Measurements from ENCODE around the gene MIEN1. TPM values are rescaled to one million over a fixed set of nuclear protein-coding genes. Genes with fewer than 3 reads are reported as not detected.
A peak's percentile ranks its signal among the peaks of the same experiment; 100 is the strongest.

Gene MIEN1
- polyA plus RNA-seq, 2 of the 4 experiments (the other 2 are of a cell fraction) = 63.9 to 85.5 TPM

DNA sequence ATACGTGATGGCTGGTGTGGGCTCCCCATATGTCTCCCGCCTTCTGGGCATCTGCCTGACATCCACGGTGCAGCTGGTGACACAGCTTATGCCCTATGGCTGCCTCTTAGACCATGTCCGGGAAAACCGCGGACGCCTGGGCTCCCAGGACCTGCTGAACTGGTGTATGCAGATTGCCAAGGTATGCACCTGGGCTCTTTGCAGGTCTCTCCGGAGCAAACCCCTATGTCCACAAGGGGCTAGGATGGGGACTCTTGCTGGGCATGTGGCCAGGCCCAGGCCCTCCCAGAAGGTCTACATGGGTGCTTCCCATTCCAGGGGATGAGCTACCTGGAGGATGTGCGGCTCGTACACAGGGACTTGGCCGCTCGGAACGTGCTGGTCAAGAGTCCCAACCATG is 5.6 kb downstream of the MIEN1 start:
- Histone ChIP-seq H3K4me1 (peaks cover 8% of the 10 kb centered on the region), H3K4me3 (no peak overlapping the region), H3K27ac (no peak overlapping the region), H3K9me3 (no peaks in the 10 kb centered on the region), H3K4me2 (no peak overlapping the region)
- ChIA-PET CTCF (interaction anchor here (0.7 to 1.9 kb wide), 6 partner anchors 12 to 103 kb away, joined by 3 to 8 read pairs (median 4); no protein-coding TSS in a partner anchor), POLR2A (no interaction called here)
- no peak for DNase-seq (ENCODE audit: low read depth in 1 of 2, low spot score in 1 of 2)
- no peak for ATAC-seq
- 94% methylated on average over 13 of the region's 13 CpGs for WGBS (ENCODE audit: missing lambda C conversion rate)
- no peak for FAIRE-seq
- no peak for TF ChIP-seq CHD4 (IDR thresholded peaks at IDR 0.05; ENCODE audit: borderline replicate concordance)
- TF ChIP-seq HOXB5 (CRISPR knock-in tag; IDR thresholded peaks at IDR 0.05) = no peak
- TF ChIP-seq, protein P1, sequence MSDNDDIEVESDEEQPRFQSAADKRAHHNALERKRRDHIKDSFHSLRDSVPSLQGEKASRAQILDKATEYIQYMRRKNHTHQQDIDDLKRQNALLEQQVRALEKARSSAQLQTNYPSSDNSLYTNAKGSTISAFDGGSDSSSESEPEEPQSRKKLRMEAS (IDR thresholded peaks at IDR 0.05) = no peak
- TF ChIP-seq POLR2AphosphoS2 (conservative IDR thresholded peaks at IDR 0.05; ENCODE audit: low read length) = 0 out of 2 replicates have a peak, but pooled peaks have one; percentile 25
- no peak for TF ChIP-seq RARB (CRISPR knock-in tag; IDR thresholded peaks at IDR 0.05)
- TF ChIP-seq CBX2 (IDR thresholded peaks at IDR 0.05; ENCODE audit: borderline replicate concordance, low read depth) = no peak
- TF ChIP-seq ZSCAN20 (CRISPR knock-in tag; IDR thresholded peaks at IDR 0.05) = no peak

DNA sequence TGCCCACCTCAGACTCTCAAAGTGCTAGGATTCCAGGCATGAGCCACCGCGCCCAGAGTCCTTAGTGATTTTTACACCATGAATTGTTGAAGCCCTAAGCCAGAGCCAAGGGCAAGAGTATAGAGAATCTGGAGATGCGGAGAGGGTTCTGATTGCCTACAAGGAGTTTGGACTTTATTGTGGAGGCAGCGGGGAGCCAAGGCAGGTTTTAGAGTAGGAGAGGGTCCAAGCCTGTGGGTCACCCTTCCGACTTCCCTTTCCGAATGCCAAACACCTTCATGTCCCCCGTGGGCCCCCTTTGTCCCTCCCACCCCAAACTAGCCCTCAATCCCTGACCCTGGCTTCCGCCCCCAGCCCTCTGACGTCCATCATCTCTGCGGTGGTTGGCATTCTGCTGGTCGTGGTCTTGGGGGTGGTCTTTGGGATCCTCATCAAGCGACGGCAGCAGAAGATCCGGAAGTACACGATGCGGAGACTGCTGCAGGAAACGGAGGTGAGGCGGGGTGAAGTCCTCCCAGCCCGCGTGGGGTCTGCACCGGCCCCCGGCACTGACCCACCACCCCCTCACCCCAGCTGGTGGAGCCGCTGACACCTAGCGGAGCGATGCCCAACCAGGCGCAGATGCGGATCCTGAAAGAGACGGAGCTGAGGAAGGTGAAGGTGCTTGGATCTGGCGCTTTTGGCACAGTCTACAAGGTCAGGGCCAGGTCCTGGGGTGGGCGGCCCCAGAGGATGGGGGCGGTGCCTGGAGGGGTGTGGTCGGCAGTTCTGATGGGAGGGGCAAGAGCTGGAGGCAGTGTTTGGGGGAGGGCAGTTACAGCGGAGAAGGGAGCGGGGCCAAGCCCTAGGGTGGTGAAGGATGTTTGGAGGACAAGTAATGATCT is 7.1 kb downstream of the MIEN1 start:
- Histone ChIP-seq H3K9me3 (no peaks in the 10 kb centered on the region), H3K4me1 (peaks cover 4% of the 10 kb centered on the region; the same call in 1 of the 3 replicates), H3K4me2 (no peak overlapping the region), H3K27ac (no peak overlapping the region), H3K4me3 (no peak overlapping the region)
- DNase-seq (ENCODE audit: low read depth in 1 of 2, low spot score in 1 of 2) = peak in 1 of 2 experiments; percentile 41
- ATAC-seq = peak; percentile 36 to 70; a peak in 4 of 6 replicates
- ChIA-PET CTCF (interaction anchor here (0.9 to 1.7 kb wide), 4 partner anchors 23 to 152 kb away, joined by 3 to 6 read pairs (median 4); partner anchors contain the start of gene ERBB2), POLR2A (no interaction called here)
- 87% methylated on average over 34 of the region's 34 CpGs for WGBS (ENCODE audit: missing lambda C conversion rate)
- no peak for FAIRE-seq
- TF ChIP-seq JUN (IDR thresholded peaks at IDR 0.05) (0 out of 5 replicates have a peak, but pooled peaks of 1 of the 2 experiments have one; percentile 3), FOSB (CRISPR knock-in tag; IDR thresholded peaks at IDR 0.05) (no peak)

DNA sequence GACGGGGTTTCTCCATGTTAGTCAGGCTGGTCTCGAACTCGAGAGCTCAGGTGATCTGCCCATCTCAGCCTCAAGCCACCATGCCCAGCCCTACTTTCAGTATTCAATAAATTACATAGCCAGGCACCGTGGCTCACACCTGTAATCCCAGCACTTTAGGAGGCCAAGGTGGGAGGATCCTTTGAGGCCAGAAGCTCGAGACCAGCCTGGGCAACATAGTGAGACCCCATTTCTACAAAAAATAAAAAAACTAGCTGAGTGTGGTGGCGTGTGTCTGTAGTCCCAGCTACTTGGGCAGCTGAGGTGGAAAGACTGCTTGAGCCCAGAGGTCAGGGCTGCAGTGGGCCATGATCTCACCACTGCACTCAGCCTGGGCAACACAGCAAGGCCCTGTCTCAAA is 8.2 kb downstream of the MIEN1 start:
- POLR2A ChIA-PET = no interaction called here
- FAIRE-seq (no peak), DNase-seq (ENCODE audit: low read depth in 1 of 2, low spot score in 1 of 2) (no peak), ATAC-seq (no peak)
- WGBS (ENCODE audit: missing lambda C conversion rate) = 93% methylated on average over 6 of the region's 6 CpGs
- no peak for TF ChIP-seq RCOR1 (IDR thresholded peaks at IDR 0.05; ENCODE audit: low read depth, low read length)
- no peak for TF ChIP-seq GATA3 (IDR thresholded peaks at IDR 0.05; ENCODE audit: borderline replicate concordance)
- TF ChIP-seq EHF (CRISPR knock-in tag; IDR thresholded peaks at IDR 0.05) = no peak
- TF ChIP-seq, protein P2, sequence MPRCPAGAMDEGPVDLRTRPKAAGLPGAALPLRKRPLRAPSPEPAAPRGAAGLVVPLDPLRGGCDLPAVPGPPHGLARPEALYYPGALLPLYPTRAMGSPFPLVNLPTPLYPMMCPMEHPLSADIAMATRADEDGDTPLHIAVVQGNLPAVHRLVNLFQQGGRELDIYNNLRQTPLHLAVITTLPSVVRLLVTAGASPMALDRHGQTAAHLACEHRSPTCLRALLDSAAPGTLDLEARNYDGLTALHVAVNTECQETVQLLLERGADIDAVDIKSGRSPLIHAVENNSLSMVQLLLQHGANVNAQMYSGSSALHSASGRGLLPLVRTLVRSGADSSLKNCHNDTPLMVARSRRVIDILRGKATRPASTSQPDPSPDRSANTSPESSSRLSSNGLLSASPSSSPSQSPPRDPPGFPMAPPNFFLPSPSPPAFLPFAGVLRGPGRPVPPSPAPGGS (IDR thresholded peaks at IDR 0.05) = no peak
- TF ChIP-seq BHLHE40 (IDR thresholded peaks at IDR 0.05; ENCODE audit: low read depth, low read length) = no peak
- TF ChIP-seq KDM5A (IDR thresholded peaks at IDR 0.05) = no peak
- CTCF ChIA-PET = interaction anchor here (0.9 to 4.9 kb wide), 7 partner anchors 7 to 153 kb away, joined by 3 to 43 read pairs (median 4); partner anchors contain the start of genes ERBB2, MIEN1 and PNMT
- no peak overlapping the region for H3K4me2 ChIP-seq
- H3K9me3 ChIP-seq = no peaks in the 10 kb centered on the region
- H3K27ac ChIP-seq = no peak overlapping the region
- H3K4me1 ChIP-seq = peaks cover 4% of the 10 kb centered on the region; the same call in 1 of the 3 replicates
- no peak overlapping the region for H3K4me3 ChIP-seq

DNA sequence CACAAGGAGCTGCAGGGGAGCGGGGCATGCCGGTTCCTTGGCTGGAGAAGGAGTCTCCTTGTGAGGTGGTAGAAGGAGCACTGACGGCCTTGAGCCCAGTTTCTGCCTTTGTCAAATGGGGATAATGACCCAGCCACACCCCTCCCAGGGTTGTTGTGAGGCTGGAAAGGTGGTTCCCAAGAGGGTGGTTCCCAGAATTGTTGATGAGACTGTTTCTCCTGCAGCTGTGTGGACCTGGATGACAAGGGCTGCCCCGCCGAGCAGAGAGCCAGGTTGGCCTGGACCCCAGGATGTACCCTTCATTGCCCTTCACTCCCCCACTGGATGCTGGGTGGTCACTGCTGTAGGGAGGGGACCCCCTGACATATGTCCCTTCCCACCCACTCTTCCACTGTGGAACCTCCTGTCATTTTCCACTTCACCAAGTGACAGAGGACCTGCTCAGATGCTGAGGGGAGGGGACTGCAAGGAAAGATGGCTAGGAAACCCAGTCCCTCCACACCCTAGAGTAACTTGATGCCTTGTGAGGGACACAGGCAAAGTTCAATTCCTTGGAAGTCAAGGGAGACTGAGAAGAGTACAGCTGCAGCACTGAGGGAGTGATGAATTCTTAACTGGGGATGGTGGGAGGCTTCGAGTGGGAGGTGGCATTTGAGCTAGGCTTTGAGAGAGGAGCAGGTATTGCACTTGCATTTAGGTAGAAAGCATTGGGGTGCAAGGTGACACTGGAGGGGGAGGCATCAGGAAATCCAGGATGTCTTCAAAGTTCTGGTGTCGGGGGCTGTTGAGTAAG is 10.6 kb downstream of the MIEN1 start:
- no peak overlapping the region for H3K4me3 ChIP-seq
- H3K9me3 ChIP-seq = no peaks in the 10 kb centered on the region
- H3K4me2 ChIP-seq = no peak overlapping the region
- no peak overlapping the region for H3K27ac ChIP-seq
- FAIRE-seq = no peak
- ChIA-PET POLR2A (interaction anchor here (1.4 kb wide), 1 partner anchor 20 kb away, joined by 4 read pairs; the partner anchor contains the start of gene ERBB2), CTCF (interaction anchor here (0.6 to 4.9 kb wide), 14 partner anchors 9 to 176 kb away, joined by 3 to 43 read pairs (median 5); partner anchors contain the start of genes ERBB2 and MIEN1)
- 0 out of 6 replicates have a peak, but pooled peaks of 1 of the 2 experiments have one; percentile 3 for ATAC-seq
- WGBS (ENCODE audit: missing lambda C conversion rate) = 90% methylated on average over 7 of the region's 7 CpGs
- peaks cover 4% of the 10 kb centered on the region; the same call in 1 of the 3 replicates for H3K4me1 ChIP-seq
- DNase-seq (ENCODE audit: low read depth in 1 of 2, low spot score in 1 of 2) = no peak
- TF ChIP-seq NR3C1 (IDR thresholded peaks at IDR 0.05) (no peak), POLR2A (IDR thresholded peaks at IDR 0.05; ENCODE audit: low read length) (no peak), JUN (IDR thresholded peaks at IDR 0.05) (no peak), RARB (CRISPR knock-in tag; IDR thresholded peaks at IDR 0.05) (no peak), RFX5 (IDR thresholded peaks at IDR 0.05) (no peak), CEBPB (IDR thresholded peaks at IDR 0.05) (no peak)
- TF ChIP-seq, protein P3, sequence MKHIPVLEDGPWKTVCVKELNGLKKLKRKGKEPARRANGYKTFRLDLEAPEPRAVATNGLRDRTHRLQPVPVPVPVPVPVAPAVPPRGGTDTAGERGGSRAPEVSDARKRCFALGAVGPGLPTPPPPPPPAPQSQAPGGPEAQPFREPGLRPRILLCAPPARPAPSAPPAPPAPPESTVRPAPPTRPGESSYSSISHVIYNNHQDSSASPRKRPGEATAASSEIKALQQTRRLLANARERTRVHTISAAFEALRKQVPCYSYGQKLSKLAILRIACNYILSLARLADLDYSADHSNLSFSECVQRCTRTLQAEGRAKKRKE (CRISPR knock-in tag; IDR thresholded peaks at IDR 0.05; ENCODE audit: low read depth) = no peak
- TF ChIP-seq, protein P4, sequence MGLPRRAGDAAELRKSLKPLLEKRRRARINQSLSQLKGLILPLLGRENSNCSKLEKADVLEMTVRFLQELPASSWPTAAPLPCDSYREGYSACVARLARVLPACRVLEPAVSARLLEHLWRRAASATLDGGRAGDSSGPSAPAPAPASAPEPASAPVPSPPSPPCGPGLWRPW (IDR thresholded peaks at IDR 0.05) = no peak
- TF ChIP-seq, protein P5, sequence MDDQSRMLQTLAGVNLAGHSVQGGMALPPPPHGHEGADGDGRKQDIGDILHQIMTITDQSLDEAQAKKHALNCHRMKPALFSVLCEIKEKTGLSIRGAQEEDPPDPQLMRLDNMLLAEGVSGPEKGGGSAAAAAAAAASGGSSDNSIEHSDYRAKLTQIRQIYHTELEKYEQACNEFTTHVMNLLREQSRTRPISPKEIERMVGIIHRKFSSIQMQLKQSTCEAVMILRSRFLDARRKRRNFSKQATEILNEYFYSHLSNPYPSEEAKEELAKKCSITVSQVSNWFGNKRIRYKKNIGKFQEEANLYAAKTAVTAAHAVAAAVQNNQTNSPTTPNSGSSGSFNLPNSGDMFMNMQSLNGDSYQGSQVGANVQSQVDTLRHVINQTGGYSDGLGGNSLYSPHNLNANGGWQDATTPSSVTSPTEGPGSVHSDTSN (IDR thresholded peaks at IDR 0.05) = no peak

Measured in A549 (cell line).